ENCODE measurements around the gene LRMDA. TPM values are rescaled to one million over a fixed set of nuclear protein-coding genes. Genes with fewer than 3 reads are reported as not detected.

Gene LRMDA
- total RNA-seq, 3 donors from 2014 or later: 9.4 to 14.9 (median 10.3) TPM

DNA sequence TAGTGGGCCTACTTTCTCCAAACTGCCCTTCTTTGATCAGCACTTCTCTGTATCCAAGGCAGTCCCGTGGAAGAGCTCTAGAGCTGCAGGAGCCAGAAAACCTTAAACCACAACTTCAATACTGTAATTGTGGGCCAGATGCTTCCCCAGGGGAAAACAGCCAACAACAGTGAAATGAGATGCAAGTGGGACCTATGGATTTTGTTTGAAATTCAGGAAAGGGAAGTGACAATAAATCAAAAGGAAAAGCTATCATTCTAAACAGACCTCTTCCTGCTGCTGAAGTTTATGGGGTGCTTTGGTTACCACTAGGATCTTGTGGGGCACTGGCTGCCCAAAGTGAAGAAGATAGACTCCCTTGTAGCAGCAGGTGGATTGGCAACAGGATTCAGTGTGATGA is 1031.7 kb downstream of the LRMDA start:
- Histone ChIP-seq H3K9me3 (no peaks in the 10 kb centered on the region), H3K4me1 (ENCODE audit: low read depth) (no peaks in the 10 kb centered on the region), H3K36me3 (ENCODE audit: low read depth) (no peaks in the 10 kb centered on the region), H3K4me3 (no peak overlapping the region)
- TF ChIP-seq, protein P1, sequence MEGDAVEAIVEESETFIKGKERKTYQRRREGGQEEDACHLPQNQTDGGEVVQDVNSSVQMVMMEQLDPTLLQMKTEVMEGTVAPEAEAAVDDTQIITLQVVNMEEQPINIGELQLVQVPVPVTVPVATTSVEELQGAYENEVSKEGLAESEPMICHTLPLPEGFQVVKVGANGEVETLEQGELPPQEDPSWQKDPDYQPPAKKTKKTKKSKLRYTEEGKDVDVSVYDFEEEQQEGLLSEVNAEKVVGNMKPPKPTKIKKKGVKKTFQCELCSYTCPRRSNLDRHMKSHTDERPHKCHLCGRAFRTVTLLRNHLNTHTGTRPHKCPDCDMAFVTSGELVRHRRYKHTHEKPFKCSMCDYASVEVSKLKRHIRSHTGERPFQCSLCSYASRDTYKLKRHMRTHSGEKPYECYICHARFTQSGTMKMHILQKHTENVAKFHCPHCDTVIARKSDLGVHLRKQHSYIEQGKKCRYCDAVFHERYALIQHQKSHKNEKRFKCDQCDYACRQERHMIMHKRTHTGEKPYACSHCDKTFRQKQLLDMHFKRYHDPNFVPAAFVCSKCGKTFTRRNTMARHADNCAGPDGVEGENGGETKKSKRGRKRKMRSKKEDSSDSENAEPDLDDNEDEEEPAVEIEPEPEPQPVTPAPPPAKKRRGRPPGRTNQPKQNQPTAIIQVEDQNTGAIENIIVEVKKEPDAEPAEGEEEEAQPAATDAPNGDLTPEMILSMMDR (IDR thresholded peaks at IDR 0.05): no peak
- no peak for ATAC-seq
- DNase-seq: no peak
- intact Hi-C loops (cut with DNase I, micrococcal nuclease): no loop called here

DNA sequence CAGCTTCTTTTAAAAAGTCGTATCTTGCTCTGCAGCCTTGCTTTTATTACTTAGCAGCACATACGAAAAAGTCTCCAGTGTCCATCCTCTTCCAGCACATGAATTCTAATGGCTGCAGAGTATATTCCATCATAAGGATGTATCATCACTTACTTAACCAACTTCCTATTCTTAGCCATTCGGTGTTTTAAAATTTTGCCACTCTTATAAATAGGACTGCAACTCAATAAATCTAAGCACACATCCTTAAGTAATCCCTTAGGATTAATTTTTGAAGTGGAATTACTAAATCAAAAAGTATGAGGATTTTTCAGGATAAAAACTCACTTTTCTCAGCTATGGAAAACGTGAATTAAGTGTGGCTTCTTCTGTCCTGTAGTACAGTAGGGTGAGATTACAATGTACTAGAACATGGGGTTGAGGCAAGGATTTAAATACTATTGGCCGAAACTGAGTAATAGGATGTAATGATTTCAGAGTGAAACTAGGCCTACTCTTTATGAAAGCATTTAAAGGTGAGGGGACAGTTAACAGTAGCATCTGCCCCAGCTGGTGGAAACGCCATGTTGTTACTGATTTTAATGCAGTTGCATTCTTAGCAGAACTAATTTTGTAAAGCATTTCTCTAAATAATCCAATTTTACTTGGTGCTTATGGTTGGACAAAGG is 1035.5 kb downstream of the LRMDA start:
- no peak overlapping the region for H3K4me3 ChIP-seq
- no peaks in the 10 kb centered on the region for H3K9me3 ChIP-seq
- DNase-seq: no peak
- ATAC-seq: no peak
- H3K36me3 ChIP-seq (ENCODE audit: low read depth): no peaks in the 10 kb centered on the region
- intact Hi-C loops (cut with DNase I, micrococcal nuclease): no loop called here
- no peaks in the 10 kb centered on the region for H3K4me1 ChIP-seq (ENCODE audit: low read depth)
- TF ChIP-seq, protein P1 (IDR thresholded peaks at IDR 0.05): no peak

DNA sequence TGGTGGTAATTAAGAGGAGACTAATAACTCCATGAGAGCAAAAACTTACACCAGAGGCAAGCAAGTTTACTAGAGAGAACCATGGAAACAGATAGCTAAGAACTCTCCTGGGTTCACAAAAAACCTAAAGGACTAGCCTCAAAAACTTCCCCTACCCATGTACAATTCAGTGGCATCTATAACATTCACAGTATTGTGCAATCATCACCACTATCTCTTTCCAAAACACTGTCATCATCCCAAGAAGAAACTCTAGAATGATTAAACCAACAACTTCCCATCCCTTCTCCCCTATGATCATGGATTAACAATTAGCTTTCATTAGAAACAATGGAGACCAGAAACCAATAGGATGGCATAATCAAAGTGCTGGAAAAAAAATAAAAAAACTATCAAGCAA is 1038.3 kb downstream of the LRMDA start:
- ATAC-seq (no peak), DNase-seq (no peak)
- H3K4me1 ChIP-seq (ENCODE audit: low read depth): no peaks in the 10 kb centered on the region
- H3K9me3 ChIP-seq: no peaks in the 10 kb centered on the region
- TF ChIP-seq, protein P1 (IDR thresholded peaks at IDR 0.05): no peak
- no peaks in the 10 kb centered on the region for H3K36me3 ChIP-seq (ENCODE audit: low read depth)
- no peak overlapping the region for H3K4me3 ChIP-seq
- intact Hi-C loops (cut with DNase I, micrococcal nuclease): no loop called here

DNA sequence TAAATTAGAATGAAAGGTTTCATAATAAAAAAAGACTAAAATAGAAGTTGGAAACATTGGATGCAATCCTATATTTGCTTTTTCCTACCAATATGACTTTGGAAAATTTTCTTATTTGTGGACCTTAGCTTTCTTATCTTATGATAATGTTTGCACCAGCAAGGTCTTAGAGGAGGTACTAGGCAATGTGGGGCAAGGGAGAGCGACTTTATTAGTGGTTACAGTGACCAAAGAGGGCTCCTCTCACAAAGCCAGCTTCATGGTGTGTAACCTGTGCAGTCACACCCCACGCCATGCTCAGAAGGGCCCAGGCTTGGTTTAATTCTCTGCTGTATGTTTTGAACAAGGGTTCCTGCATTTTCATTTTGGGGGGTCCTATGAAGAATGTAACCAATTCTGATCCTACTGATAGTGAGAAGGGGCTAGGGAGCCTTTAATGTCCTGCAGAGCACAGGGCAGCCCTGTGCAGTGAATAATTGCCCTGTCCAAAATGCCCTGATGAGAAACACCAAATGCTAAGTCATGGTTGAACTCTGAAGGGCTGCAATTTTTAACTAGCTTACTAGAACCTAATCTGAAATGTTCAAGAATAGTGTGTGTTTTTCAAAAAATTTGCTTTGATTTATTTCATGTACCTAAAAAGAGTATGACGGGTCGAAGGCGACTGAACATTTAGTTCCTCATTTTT is 1047.8 kb downstream of the LRMDA start:
- Histone ChIP-seq H3K4me1 (ENCODE audit: low read depth) (no peaks in the 10 kb centered on the region), H3K4me3 (no peak overlapping the region), H3K9me3 (peaks cover 3% of the 10 kb centered on the region), H3K36me3 (ENCODE audit: low read depth) (no peaks in the 10 kb centered on the region)
- DNase-seq (no peak), ATAC-seq (no peak)
- TF ChIP-seq, protein P1 (IDR thresholded peaks at IDR 0.05): no peak
- intact Hi-C loops (cut with DNase I, micrococcal nuclease): no loop called here

DNA sequence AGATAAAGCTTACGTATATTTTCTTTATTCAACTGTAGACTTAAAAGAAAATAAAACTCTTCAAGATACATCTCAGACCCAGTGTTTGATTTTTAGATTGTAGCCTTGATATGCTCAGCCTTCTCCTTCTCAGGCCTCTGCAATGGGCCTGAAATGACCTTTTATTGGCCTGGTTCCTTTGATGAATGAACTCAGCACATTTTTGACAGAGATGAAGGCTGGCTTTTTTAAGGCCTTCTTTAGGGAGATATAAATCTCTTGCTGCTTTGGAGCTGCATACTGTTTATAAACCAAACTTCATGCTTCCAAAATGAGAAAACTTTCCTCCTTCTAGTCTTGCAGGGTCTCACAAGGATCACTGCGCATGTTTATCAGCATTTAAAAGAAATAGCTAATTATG is 1049.8 kb downstream of the LRMDA start:
- Histone ChIP-seq H3K4me1 (ENCODE audit: low read depth) (no peaks in the 10 kb centered on the region), H3K9me3 (peaks cover 3% of the 10 kb centered on the region), H3K36me3 (ENCODE audit: low read depth) (no peaks in the 10 kb centered on the region), H3K4me3 (no peak overlapping the region)
- TF ChIP-seq, protein P1 (IDR thresholded peaks at IDR 0.05): no peak
- intact Hi-C loops (cut with DNase I, micrococcal nuclease): no loop called here
- DNase-seq (no peak), ATAC-seq (no peak)

Measured in mucosa of descending colon (tissue), 3 donors.